T-helper 17 cell (primary cell): ENCODE results near the gene ACSS1. TPM values are rescaled to one million over a fixed set of nuclear protein-coding genes. Genes with fewer than 3 reads are reported as not detected.
A peak's percentile ranks its signal among the peaks of the same experiment; 100 is the strongest.

ENCODE experiments used
- ATAC-seq: fragments of 150-1000 bp; cut with Tn5 transposase; 2 replicates; pipeline ENCODE4 v1.10.0; 2021; ENCODE audit warnings: mild to moderate bottlenecking, moderate library complexity
- DNase-seq, 3 donors: peaks; one replicate each; pipeline versions ENCODE4 v3.0.0 to v3.0.0-alpha.2; 2020 to 2021
- H3K9me3 ChIP-seq: one replicate; pipeline ENCODE4 v1.7.0; 2013; ENCODE audit warnings: low read length, mild to moderate bottlenecking; ENCODE audit not compliant: control insufficient read depth, poor library complexity, severe bottlenecking
- H3K27ac Mint-ChIP-seq: one replicate; pipeline ENCODE4 v1.8.0; 2022; ENCODE audit warnings: mild to moderate bottlenecking, moderate library complexity, mixed read lengths
- H3K27me3 Mint-ChIP-seq: one replicate; pipeline ENCODE4 v1.8.0; 2022; ENCODE audit warnings: mixed read lengths
- H3K36me3 Mint-ChIP-seq: one replicate; pipeline ENCODE4 v1.8.0; 2022; ENCODE audit warnings: low read depth, mixed read lengths
- H3K4me1 Mint-ChIP-seq: one replicate; pipeline ENCODE4 v1.8.0; 2022; ENCODE audit warnings: mild to moderate bottlenecking, mixed read lengths
- H3K4me3 Mint-ChIP-seq: one replicate; pipeline ENCODE4 v1.8.0; 2022; ENCODE audit warnings: mild to moderate bottlenecking, moderate library complexity, mixed read lengths
- total RNA-seq, 4 donors: library from RNA in 2 of 4; stranded (reverse) in 2 of 4; gene quantifications; one replicate each; pipeline ENCODE4 v1.2.3 and lab custom pipeline; 2022 to 2026

ACSS1 gene
- total RNA-seq, 2 donors from 2014 or later: 33.1 to 34.0 TPM

- H3K27ac Mint-ChIP-seq: peak overlapping the region; percentile 87
- H3K4me1 Mint-ChIP-seq: peaks cover 26% of the 10 kb centered on the region
- peaks cover 15% of the 10 kb centered on the region for H3K27me3 Mint-ChIP-seq
- no peaks in the 10 kb centered on the region for H3K9me3 ChIP-seq
- H3K4me3 Mint-ChIP-seq: peak overlapping the region; percentile 49
- DNase-seq (peak in 1 of 3 donors; percentile 7), ATAC-seq (no peak)
- no peaks in the 10 kb centered on the region for H3K36me3 Mint-ChIP-seq
Measured at GRCh38 chr20:25059866-25060465, 2.0 kb upstream of the ACSS1 start.

DNA sequence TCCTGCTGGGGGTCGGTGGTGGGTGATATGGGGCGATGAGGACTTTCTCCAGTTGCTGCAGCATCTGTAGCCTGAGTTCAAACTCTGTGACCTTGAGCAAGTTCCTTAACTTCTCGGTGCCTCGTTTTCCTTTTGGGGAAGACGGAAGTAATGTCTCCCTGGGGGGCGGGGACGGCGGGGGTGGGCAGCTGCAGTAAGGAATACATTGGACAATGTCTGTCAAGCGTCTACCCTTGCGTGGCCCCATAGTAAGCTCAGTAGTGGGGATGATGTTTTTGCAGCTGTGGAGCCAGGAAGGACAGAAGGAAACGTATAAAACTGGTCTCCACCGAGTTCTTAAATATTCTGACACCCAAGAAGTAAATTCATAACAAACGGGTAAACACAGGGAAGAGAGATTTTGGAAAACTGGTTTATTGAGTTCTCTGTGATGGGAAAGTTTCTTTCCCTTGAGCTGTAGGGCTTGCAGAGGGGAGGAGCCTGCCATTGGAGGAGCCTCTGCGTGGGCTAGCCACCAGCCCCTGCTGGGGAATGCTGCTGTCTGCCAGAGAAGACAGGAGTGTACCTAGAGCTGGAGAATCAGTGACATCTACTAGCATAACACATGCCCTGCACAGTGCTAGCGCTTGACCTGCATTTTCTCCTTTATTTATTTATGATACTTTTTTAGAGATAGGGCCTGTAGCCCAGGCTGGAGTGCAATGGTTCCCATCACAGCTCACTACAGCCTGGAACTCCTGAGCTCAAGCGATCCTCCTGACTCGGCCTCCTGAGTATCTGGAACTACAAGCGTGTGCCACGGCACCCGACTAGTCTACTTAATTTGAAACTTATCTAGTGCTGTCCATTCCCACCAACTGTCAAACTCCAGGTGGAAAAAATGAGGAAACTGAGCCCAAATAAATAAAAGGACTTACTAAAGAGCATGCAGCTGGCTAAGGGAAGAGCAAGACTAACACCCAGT is 1.2 kb upstream of the ACSS1 start:
- H3K27ac Mint-ChIP-seq: peak overlapping the region; percentile 89
- H3K4me3 Mint-ChIP-seq: peak overlapping the region; percentile 90
- H3K9me3 ChIP-seq: no peaks in the 10 kb centered on the region
- peaks cover 15% of the 10 kb centered on the region for H3K27me3 Mint-ChIP-seq
- DNase-seq: peak in 1 of 3 donors; percentile 5
- peaks cover 34% of the 10 kb centered on the region for H3K4me1 Mint-ChIP-seq
- no peaks in the 10 kb centered on the region for H3K36me3 Mint-ChIP-seq
- no peak for ATAC-seq

- peak overlapping the region; percentile 90 for H3K4me3 Mint-ChIP-seq
- no peaks in the 10 kb centered on the region for H3K9me3 ChIP-seq
- peak; percentile 77 for ATAC-seq
- DNase-seq: peak; percentile 71 to 79 (median 75)
- H3K27ac Mint-ChIP-seq: peak overlapping the region; percentile 93
- H3K27me3 Mint-ChIP-seq: peaks cover under 1% of the 10 kb centered on the region
- peaks cover 41% of the 10 kb centered on the region for H3K4me1 Mint-ChIP-seq
- H3K36me3 Mint-ChIP-seq: no peaks in the 10 kb centered on the region
Measured at GRCh38 chr20:25057234-25058050, 497 bp downstream of the ACSS1 start.

GRCh38 chr20:25056690-25057233 is 1.2 kb downstream of the ACSS1 start:
- H3K4me3 Mint-ChIP-seq: peak overlapping the region; percentile 90
- H3K36me3 Mint-ChIP-seq: no peaks in the 10 kb centered on the region
- H3K27me3 Mint-ChIP-seq: no peaks in the 10 kb centered on the region
- no peak for DNase-seq
- H3K4me1 Mint-ChIP-seq: peaks cover 46% of the 10 kb centered on the region
- ATAC-seq: no peak
- peak overlapping the region; percentile 93 for H3K27ac Mint-ChIP-seq
- H3K9me3 ChIP-seq: no peaks in the 10 kb centered on the region

DNA sequence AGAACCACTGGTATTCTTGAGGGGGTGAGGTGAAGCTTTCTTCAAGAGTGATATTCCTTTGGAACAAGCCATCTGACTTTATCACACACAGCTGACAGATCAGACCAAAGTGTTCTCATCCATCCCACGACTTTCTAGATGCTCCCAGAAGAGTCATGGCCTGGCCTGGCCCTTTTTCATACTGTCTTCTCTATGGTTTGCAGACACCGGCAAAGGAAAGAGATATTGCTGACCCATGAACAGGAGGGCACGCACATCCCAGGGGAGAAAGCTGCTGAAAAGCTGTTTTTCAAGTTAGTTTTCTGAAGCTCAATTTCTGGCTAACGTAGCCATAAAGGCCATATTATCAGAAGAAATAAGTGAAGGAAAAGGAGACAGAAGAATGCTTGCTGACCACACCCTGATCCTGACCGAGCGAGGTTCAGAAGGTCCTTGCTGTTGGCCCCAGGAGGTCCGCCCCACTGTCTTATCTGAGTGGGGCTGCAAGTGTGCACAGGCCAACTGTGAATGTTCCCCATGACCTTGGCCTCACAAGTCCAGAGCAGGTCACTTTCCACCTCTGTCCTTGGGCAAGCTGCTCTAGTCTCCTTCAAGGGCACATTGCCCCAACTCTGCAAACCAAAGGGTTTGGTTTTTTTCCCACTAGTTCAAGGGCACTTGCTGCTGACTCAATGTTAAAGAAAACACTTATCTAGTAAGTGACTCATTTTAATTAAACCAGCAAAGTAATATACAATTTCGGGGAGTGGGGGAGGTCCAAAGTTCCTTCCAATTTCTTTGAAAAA is 2.0 kb downstream of the ACSS1 start:
- Mint-ChIP-seq H3K4me1 (peaks cover 50% of the 10 kb centered on the region), H3K27me3 (no peaks in the 10 kb centered on the region), H3K4me3 (peak overlapping the region; percentile 90), H3K36me3 (peaks cover 2% of the 10 kb centered on the region), H3K27ac (peak overlapping the region; percentile 93)
- ATAC-seq (no peak), DNase-seq (no peak)
- no peaks in the 10 kb centered on the region for H3K9me3 ChIP-seq

- DNase-seq (no peak), ATAC-seq (no peak)
- H3K27ac Mint-ChIP-seq: peak overlapping the region; percentile 93
- peak overlapping the region; percentile 19 for H3K4me3 Mint-ChIP-seq
- H3K36me3 Mint-ChIP-seq: peaks cover 3% of the 10 kb centered on the region
- no peaks in the 10 kb centered on the region for H3K27me3 Mint-ChIP-seq
- peaks cover 47% of the 10 kb centered on the region for H3K4me1 Mint-ChIP-seq
- no peaks in the 10 kb centered on the region for H3K9me3 ChIP-seq
Measured at GRCh38 chr20:25054995-25055629, 2.8 kb downstream of the ACSS1 start.

GRCh38 chr20:25054096-25054820 is 3.7 kb downstream of the ACSS1 start:
- no peaks in the 10 kb centered on the region for H3K27me3 Mint-ChIP-seq
- H3K27ac Mint-ChIP-seq: peak overlapping the region; percentile 93
- DNase-seq: no peak
- H3K4me1 Mint-ChIP-seq: peaks cover 49% of the 10 kb centered on the region
- H3K4me3 Mint-ChIP-seq: peak overlapping the region; percentile 19
- no peak for ATAC-seq
- peaks cover 3% of the 10 kb centered on the region for H3K36me3 Mint-ChIP-seq
- H3K9me3 ChIP-seq: no peaks in the 10 kb centered on the region

GRCh38 chr20:25053255-25054031 is 4.5 kb downstream of the ACSS1 start:
- H3K9me3 ChIP-seq: no peaks in the 10 kb centered on the region
- Mint-ChIP-seq H3K4me1 (peaks cover 48% of the 10 kb centered on the region), H3K36me3 (peaks cover 3% of the 10 kb centered on the region), H3K4me3 (no peak overlapping the region), H3K27ac (peak overlapping the region; percentile 93), H3K27me3 (no peaks in the 10 kb centered on the region)
- DNase-seq (no peak), ATAC-seq (no peak)

DNA sequence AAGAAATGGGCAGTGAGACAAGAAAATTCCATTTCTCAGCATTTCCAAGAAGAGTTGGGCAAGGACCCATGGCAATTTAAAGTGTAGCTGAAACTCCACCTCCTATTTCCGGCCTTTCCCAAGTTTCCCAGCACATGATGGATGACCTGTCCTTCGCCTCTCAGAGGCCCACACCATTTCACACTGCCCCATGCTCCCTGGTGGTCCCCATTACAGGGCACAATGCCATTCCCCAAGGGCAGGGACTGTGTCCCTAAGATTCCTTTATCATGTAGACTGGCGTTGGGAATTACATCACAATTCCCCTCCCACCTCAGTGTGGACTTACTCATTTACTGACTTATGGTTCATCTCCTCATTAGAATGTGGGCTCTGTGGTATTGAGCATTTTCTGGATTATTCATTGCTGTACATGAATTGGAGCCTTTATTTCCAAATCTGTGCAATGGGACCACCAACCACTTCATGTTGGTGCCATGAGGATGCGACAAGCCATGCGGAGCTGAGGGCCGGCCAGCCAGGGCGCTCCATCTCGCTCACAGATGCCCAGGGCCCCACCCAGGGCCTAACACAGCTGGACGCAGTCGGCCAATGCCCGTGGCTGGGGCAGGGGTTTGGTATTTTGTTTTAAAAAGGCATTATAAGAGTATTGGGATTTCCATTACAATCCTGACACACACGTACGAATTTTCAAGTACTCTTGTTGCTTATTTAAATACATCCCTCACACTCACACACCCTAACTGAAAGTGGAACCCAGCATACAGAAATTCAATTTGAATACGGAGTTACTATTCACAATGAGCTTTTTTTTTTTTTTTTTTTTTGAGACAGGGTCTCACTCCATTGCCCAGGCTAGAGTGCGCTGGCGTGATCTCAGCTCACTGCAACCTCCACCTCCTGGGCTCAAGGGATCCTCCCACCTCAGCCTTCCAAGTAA is 5.4 kb downstream of the ACSS1 start:
- no peak for DNase-seq
- peak overlapping the region; percentile 93 for H3K27ac Mint-ChIP-seq

DNA sequence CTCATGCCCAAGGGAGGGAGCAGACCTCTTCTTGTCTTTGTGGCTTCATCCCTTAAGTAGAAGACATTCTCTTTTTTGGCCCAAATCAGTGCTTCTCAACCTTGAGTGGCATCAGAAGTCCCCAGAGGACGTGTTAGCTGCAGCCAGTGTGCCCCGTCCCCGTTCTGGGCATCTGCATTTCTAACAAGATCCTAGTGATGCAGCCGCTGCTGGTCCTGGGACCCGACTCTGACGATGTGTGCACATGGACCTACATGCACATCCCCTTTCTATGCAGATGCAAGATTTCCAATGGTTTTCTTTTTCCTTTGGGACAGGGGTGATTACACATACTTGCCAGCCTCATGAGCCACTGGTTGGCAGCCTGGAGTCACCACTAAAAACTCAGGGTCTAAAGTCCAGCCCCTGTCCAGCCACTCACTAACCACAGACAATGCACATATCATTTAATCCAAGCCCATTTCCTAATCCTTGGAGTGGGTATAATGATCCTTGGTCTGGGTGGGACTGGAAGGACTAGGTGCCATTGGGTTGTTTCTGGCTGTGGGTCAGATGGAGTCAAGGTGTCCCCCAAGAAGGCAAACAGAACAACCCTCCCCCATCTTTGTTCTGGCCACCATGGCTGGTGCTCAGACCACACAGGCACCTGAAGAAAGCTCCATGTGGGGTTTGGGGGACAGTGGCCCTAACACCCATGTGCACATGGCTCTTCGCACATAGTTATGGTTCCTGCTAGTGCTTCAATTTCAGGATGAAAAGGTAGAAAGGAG is 6.4 kb downstream of the ACSS1 start:
- no peak for ATAC-seq
- peak overlapping the region; percentile 59 for H3K27ac Mint-ChIP-seq
- peaks cover 48% of the 10 kb centered on the region for H3K4me1 Mint-ChIP-seq
- no peak for DNase-seq
- no peaks in the 10 kb centered on the region for H3K9me3 ChIP-seq
- no peak overlapping the region for H3K4me3 Mint-ChIP-seq
- H3K36me3 Mint-ChIP-seq: peaks cover 3% of the 10 kb centered on the region
- no peaks in the 10 kb centered on the region for H3K27me3 Mint-ChIP-seq

More for the DNA sequence above, 5.4 kb downstream of the ACSS1 start:
- no peaks in the 10 kb centered on the region for H3K27me3 Mint-ChIP-seq
- no peaks in the 10 kb centered on the region for H3K9me3 ChIP-seq
- H3K36me3 Mint-ChIP-seq: peaks cover 3% of the 10 kb centered on the region
- no peak overlapping the region for H3K4me3 Mint-ChIP-seq
- H3K4me1 Mint-ChIP-seq: peaks cover 48% of the 10 kb centered on the region
- no peak for ATAC-seq
